ENCODE measurements around the gene NACA.

The NACA gene

DNA sequence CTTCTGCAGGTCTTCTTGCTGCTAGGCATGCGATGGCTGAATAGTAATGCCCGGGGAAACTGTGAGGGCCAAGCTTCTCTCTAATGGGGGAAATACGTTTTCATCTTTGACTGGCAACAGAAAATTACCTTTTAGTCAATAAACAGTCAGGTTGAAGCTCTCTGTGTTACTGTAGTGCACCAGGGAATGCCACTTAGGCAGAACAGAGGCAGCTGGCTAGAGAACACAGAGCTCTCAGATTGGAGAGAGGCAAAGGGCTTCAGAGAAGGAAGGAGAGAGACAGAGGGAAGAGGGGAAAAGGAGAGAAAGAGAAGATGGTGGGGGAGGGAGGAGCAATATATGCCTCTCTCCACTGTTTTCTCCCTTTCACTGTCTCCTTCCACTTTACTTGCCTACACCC lies 44.8 kb upstream of the NACA start:
- Histone ChIP-seq H3K9ac (ENCODE audit: low read length) (no peak overlapping the region), H3K79me2 (ENCODE audit: low read length) (no peaks in the 10 kb centered on the region), H3K9me2 (replicated peaks; ENCODE audit: insufficient read depth, low read length) (no peaks in the 10 kb centered on the region), H2AFZ (ENCODE audit: low read length) (no peak overlapping the region), H3K27ac (ENCODE audit: low read length) (no peak overlapping the region), H3K4me2 (ENCODE audit: low read depth, low read length) (no peak overlapping the region), H3F3A (ENCODE audit: insufficient read depth, low read length) (no peaks in the 10 kb centered on the region), H3K36me3 (replicated peaks; ENCODE audit: insufficient read depth, low read length) (no peaks in the 10 kb centered on the region), H4K20me1 (ENCODE audit: insufficient read depth, low read length) (no peaks in the 10 kb centered on the region), H3K9me3 (replicated peaks; ENCODE audit: insufficient read depth, low read length) (no peaks in the 10 kb centered on the region), H3K4me1 (ENCODE audit: low read length) (no peaks in the 10 kb centered on the region), H3K4me3 (ENCODE audit: low read length) (no peak overlapping the region), H3K27me3 (replicated peaks; ENCODE audit: insufficient read depth, low read length) (no peaks in the 10 kb centered on the region)
- TF ChIP-seq, protein P1, sequence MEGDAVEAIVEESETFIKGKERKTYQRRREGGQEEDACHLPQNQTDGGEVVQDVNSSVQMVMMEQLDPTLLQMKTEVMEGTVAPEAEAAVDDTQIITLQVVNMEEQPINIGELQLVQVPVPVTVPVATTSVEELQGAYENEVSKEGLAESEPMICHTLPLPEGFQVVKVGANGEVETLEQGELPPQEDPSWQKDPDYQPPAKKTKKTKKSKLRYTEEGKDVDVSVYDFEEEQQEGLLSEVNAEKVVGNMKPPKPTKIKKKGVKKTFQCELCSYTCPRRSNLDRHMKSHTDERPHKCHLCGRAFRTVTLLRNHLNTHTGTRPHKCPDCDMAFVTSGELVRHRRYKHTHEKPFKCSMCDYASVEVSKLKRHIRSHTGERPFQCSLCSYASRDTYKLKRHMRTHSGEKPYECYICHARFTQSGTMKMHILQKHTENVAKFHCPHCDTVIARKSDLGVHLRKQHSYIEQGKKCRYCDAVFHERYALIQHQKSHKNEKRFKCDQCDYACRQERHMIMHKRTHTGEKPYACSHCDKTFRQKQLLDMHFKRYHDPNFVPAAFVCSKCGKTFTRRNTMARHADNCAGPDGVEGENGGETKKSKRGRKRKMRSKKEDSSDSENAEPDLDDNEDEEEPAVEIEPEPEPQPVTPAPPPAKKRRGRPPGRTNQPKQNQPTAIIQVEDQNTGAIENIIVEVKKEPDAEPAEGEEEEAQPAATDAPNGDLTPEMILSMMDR (IDR thresholded peaks at IDR 0.05; ENCODE audit: low read length), result no peak
- DNase-seq, result no peak

DNA sequence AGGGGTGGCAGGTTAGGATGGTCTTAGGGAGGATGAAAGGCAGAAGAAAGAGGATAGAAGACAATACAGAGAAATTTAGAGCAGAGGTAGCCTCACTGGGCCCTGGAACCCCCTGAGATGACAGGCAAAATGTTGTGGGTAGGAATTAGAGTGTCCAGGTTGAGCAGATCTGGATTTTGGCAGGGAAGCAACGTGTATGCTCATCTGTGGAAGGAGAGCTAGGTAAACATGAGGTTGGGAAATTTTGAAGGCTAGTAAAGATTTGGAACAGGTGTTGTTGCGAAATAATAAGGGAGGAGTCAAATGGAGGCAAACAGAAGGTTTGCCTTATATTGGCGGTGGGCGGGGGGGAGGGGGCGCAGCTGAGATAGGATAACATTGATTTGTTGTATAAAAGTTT lies 43.3 kb upstream of the NACA start:
- no peaks in the 10 kb centered on the region for H3K4me1 ChIP-seq (ENCODE audit: low read length)
- H3K4me2 ChIP-seq (ENCODE audit: low read depth, low read length), result no peak overlapping the region
- DNase-seq, result no peak
- no peak overlapping the region for H3K4me3 ChIP-seq (ENCODE audit: low read length)
- H3K9me3 ChIP-seq (replicated peaks; ENCODE audit: insufficient read depth, low read length), result no peaks in the 10 kb centered on the region
- no peaks in the 10 kb centered on the region for H3K79me2 ChIP-seq (ENCODE audit: low read length)
- no peaks in the 10 kb centered on the region for H3K27me3 ChIP-seq (replicated peaks; ENCODE audit: insufficient read depth, low read length)
- TF ChIP-seq EZH2phosphoT487 (IDR thresholded peaks at IDR 0.05; ENCODE audit: low read length) (no peak), EZH2 (optimal IDR thresholded peaks at IDR 0.05; ENCODE audit: low read depth, low read length) (no peak)
- TF ChIP-seq, protein P1 (IDR thresholded peaks at IDR 0.05; ENCODE audit: low read length), result no peak
- H4K20me1 ChIP-seq (ENCODE audit: insufficient read depth, low read length), result no peaks in the 10 kb centered on the region
- no peaks in the 10 kb centered on the region for H3F3A ChIP-seq (ENCODE audit: insufficient read depth, low read length)
- H3K27ac ChIP-seq (ENCODE audit: low read length), result no peak overlapping the region
- no peaks in the 10 kb centered on the region for H3K9me2 ChIP-seq (replicated peaks; ENCODE audit: insufficient read depth, low read length)
- no peaks in the 10 kb centered on the region for H3K36me3 ChIP-seq (replicated peaks; ENCODE audit: insufficient read depth, low read length)
- H2AFZ ChIP-seq (ENCODE audit: low read length), result no peak overlapping the region
- no peak overlapping the region for H3K9ac ChIP-seq (ENCODE audit: low read length)

GRCh38 chr12:56766535-56766934 lies 41.4 kb upstream of the NACA start:
- H4K20me1 ChIP-seq (ENCODE audit: insufficient read depth, low read length), result no peaks in the 10 kb centered on the region
- H3K4me2 ChIP-seq (ENCODE audit: low read depth, low read length), result no peak overlapping the region
- H3K9me3 ChIP-seq (replicated peaks; ENCODE audit: insufficient read depth, low read length), result no peaks in the 10 kb centered on the region
- no peak overlapping the region for H3K9ac ChIP-seq (ENCODE audit: low read length)
- TF ChIP-seq EZH2phosphoT487 (IDR thresholded peaks at IDR 0.05; ENCODE audit: low read length) (no peak), EZH2 (optimal IDR thresholded peaks at IDR 0.05; ENCODE audit: low read depth, low read length) (no peak)
- DNase-seq, result no peak
- H3K4me1 ChIP-seq (ENCODE audit: low read length), result no peaks in the 10 kb centered on the region
- no peaks in the 10 kb centered on the region for H3K79me2 ChIP-seq (ENCODE audit: low read length)
- no peak overlapping the region for H3K4me3 ChIP-seq (ENCODE audit: low read length)
- H3K9me2 ChIP-seq (replicated peaks; ENCODE audit: insufficient read depth, low read length), result no peaks in the 10 kb centered on the region
- no peaks in the 10 kb centered on the region for H3K27me3 ChIP-seq (replicated peaks; ENCODE audit: insufficient read depth, low read length)
- H3F3A ChIP-seq (ENCODE audit: insufficient read depth, low read length), result no peaks in the 10 kb centered on the region
- H2AFZ ChIP-seq (ENCODE audit: low read length), result no peak overlapping the region
- H3K27ac ChIP-seq (ENCODE audit: low read length), result no peak overlapping the region
- H3K36me3 ChIP-seq (replicated peaks; ENCODE audit: insufficient read depth, low read length), result no peaks in the 10 kb centered on the region

DNA sequence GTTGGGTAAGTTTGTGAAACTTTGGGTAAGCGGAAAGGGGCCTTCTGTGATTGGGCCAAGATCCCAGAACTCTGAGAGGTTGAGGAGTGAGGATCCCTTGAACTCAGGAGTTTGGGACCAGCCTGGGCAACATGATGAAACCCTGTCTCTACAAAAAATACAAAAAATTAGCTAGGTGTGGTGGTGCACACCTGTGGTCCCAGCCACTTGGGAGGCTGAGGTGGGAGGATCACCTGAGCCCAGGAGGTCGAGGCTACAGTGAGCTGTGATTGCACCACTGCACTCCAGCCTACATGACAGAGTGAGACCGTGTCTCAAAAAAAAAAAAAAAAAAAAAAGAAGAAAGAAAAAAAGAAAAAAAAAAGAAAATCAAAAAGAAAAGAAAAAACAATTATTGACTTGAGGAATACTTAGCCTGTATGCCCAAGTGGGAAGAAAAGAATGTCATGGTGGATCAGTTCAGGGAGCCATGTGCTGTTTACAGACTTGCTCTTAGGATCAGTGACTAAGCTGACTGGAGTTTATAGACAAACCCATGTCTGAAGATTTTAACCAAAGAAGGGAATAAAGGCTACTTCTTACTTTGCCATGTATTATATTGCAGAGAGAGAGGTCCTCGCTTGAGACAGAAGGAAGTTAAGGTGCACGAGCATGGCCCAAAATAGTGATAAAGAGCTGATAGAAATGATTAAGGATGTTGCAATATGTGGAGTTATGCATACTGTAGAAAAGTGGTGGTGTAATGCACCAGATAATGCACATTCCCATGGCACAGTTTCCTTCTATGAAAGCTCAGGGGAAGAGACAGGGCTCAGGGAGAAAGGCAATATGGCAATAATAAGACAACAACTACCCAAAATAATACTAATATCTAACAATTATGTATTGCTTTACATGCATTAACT lies 38.9 kb upstream of the NACA start:
- no peaks in the 10 kb centered on the region for H3K27me3 ChIP-seq (replicated peaks; ENCODE audit: insufficient read depth, low read length)
- H3F3A ChIP-seq (ENCODE audit: insufficient read depth, low read length), result no peaks in the 10 kb centered on the region
- H3K4me3 ChIP-seq (ENCODE audit: low read length), result no peak overlapping the region
- H4K20me1 ChIP-seq (ENCODE audit: insufficient read depth, low read length), result no peaks in the 10 kb centered on the region
- DNase-seq, result no peak
- H3K27ac ChIP-seq (ENCODE audit: low read length), result no peak overlapping the region
- no peaks in the 10 kb centered on the region for H3K4me1 ChIP-seq (ENCODE audit: low read length)
- H2AFZ ChIP-seq (ENCODE audit: low read length), result no peak overlapping the region
- no peak overlapping the region for H3K9ac ChIP-seq (ENCODE audit: low read length)
- H3K4me2 ChIP-seq (ENCODE audit: low read depth, low read length), result no peak overlapping the region
- no peaks in the 10 kb centered on the region for H3K9me2 ChIP-seq (replicated peaks; ENCODE audit: insufficient read depth, low read length)
- H3K79me2 ChIP-seq (ENCODE audit: low read length), result no peaks in the 10 kb centered on the region
- H3K36me3 ChIP-seq (replicated peaks; ENCODE audit: insufficient read depth, low read length), result no peaks in the 10 kb centered on the region
- H3K9me3 ChIP-seq (replicated peaks; ENCODE audit: insufficient read depth, low read length), result no peaks in the 10 kb centered on the region
- no peak for TF ChIP-seq EZH2phosphoT487 (IDR thresholded peaks at IDR 0.05; ENCODE audit: low read length)
- TF ChIP-seq, protein P1 (IDR thresholded peaks at IDR 0.05; ENCODE audit: low read length), result no peak
- no peak for TF ChIP-seq EZH2 (optimal IDR thresholded peaks at IDR 0.05; ENCODE audit: low read depth, low read length)

All from MM.1S (cell line).